Activated CD4-positive, CD25-positive, alpha-beta regulatory T cell treated with anti-CD3 and anti-CD28 coated beads, Interleukin-2, amount 50 U/mL, for 16 hours (primary cell): Measurements from ENCODE around the gene ETFB.
A peak's percentile ranks its signal among the peaks of the same experiment; 100 is the strongest.

ENCODE experiments used
- DNase-seq: peaks from one replicate; pipeline ENCODE4 v3.0.0-alpha.2; 2020; ENCODE audit warnings: low read depth, low spot score

ETFB gene

GRCh38 chr19:51351266-51351990 lies 14.8 kb downstream of the ETFB start:
- no peak for DNase-seq

- DNase-seq, result no peak
These were observed 18.8 kb downstream of the ETFB start for GRCh38 chr19:51347209-51347928.

- no peak for DNase-seq
These were observed 19.4 kb downstream of the ETFB start for GRCh38 chr19:51346742-51347141.

GRCh38 chr19:51345076-51345620 lies 21.0 kb downstream of the ETFB start:
- DNase-seq, result no peak

GRCh38 chr19:51342631-51343569 lies 23.3 kb downstream of the ETFB start:
- no peak for DNase-seq

- DNase-seq, result no peak
These were observed 24.1 kb downstream of the ETFB start, which contains the start of gene VSIG10L for GRCh38 chr19:51341976-51342580. Gene VSIG10L, minus strand, starts transcription at chr19:51342139. Its CDS starts 15 bp downstream, at chr19:51342124.

GRCh38 chr19:51341066-51341465 lies 25.1 kb downstream of the ETFB start:
- no peak for DNase-seq

GRCh38 chr19:51339687-51340656 lies 26.2 kb downstream of the ETFB start:
- peak; percentile 69 for DNase-seq

- no peak for DNase-seq
These were observed 26.9 kb downstream of the ETFB start for GRCh38 chr19:51339313-51339686.

- peak; percentile 68 for DNase-seq
These were observed 27.4 kb downstream of the ETFB start for GRCh38 chr19:51338563-51339312.

GRCh38 chr19:51337861-51338562 lies 28.2 kb downstream of the ETFB start:
- no peak for DNase-seq

GRCh38 chr19:51337141-51337860 lies 28.9 kb downstream of the ETFB start:
- no peak for DNase-seq

GRCh38 chr19:51333836-51334460 lies 32.2 kb downstream of the ETFB start:
- no peak for DNase-seq

GRCh38 chr19:51331716-51332115 lies 34.5 kb downstream of the ETFB start:
- no peak for DNase-seq

- no peak for DNase-seq
These were observed 35.0 kb downstream of the ETFB start for GRCh38 chr19:51331193-51331592.

- no peak for DNase-seq
These were observed 35.8 kb downstream of the ETFB start for GRCh38 chr19:51330366-51330765.

GRCh38 chr19:51329411-51329810 lies 36.8 kb downstream of the ETFB start:
- no peak for DNase-seq
